ENCODE results near the gene SMIM44.

GRCh38 chr19:3523361-3524077, 40.3 kb upstream of the SMIM44 start:
- TF ChIP-seq CTCF (IDR thresholded peaks at IDR 0.05) (no peak), POLR2AphosphoS5 (IDR thresholded peaks at IDR 0.05; ENCODE audit: low read depth, low read length) (no peak)

Data from Panc1 (cell line).